OCI-LY7 (cell line): ENCODE measurements around the gene AGER.

Source experiments
- CTCF ChIP-seq: fragments of 200-600 bp; sonication (generic); conservative IDR thresholded peaks from 2 replicates; pipeline ENCODE4 v1.5.1; 2014; ENCODE audit warnings: mild to moderate bottlenecking, antibody characterized with exemption, low read length, moderate library complexity, mixed read lengths
- EZH2phosphoT487 ChIP-seq: fragments of 200-600 bp; sonication (generic); IDR thresholded peaks from 2 replicates; pipeline ENCODE4 v1.6.1; 2018; ENCODE audit warnings: low read depth, borderline replicate concordance, mild to moderate bottlenecking, mixed run types, antibody characterized with exemption, low read length, moderate library complexity, mixed read lengths

GRCh38 chr6:32192608-32193039 lies 8.6 kb upstream of the AGER start, which contains the start of gene GPSM3:
- no peak for TF ChIP-seq CTCF
- TF ChIP-seq EZH2phosphoT487, result no peak
